ENCODE measurements around the gene NHERF1.

The NHERF1 gene

GRCh38 chr17:74808714-74809430 is 60.4 kb downstream of the NHERF1 start:
- no peak for DNase-seq
- ATAC-seq: no peak

- DNase-seq: no peak
- no peak for ATAC-seq
Measured at GRCh38 chr17:74810699-74811485, 62.5 kb downstream of the NHERF1 start.

- no peak for ATAC-seq
- DNase-seq: no peak
Measured at GRCh38 chr17:74812109-74813009, 63.9 kb downstream of the NHERF1 start.

GRCh38 chr17:74814453-74814852 is 66.0 kb downstream of the NHERF1 start:
- no peak for ATAC-seq
- DNase-seq: no peak

- no peak for DNase-seq
- ATAC-seq: no peak
Measured at GRCh38 chr17:74815067-74815466, 66.6 kb downstream of the NHERF1 start.

- ATAC-seq: no peak
- DNase-seq: no peak
Measured at GRCh38 chr17:74815550-74816370, 67.3 kb downstream of the NHERF1 start.

- ATAC-seq: no peak
- no peak for DNase-seq
Measured at GRCh38 chr17:74816905-74817620, 68.6 kb downstream of the NHERF1 start.

- no peak for ATAC-seq
Measured at GRCh38 chr17:74818291-74818938, 70.0 kb downstream of the NHERF1 start.

More at GRCh38 chr17:74818291-74818938, 70.0 kb downstream of the NHERF1 start:
- no peak for DNase-seq

Measured in stimulated activated naive CD8-positive, alpha-beta T cell treated with anti-CD3 and anti-CD28 coated beads, Interleukin-15, Interleukin-2, amounts not matched to agents 100 U/mL and 50 U/mL, for 24 hours (primary cell).